ENCODE measurements around the gene AMFR. TPM values are rescaled to one million over a fixed set of nuclear protein-coding genes. Genes with fewer than 3 reads are reported as not detected.

The AMFR gene
- total RNA-seq, 1 donor from 2014 or later: 65.4 TPM

DNA sequence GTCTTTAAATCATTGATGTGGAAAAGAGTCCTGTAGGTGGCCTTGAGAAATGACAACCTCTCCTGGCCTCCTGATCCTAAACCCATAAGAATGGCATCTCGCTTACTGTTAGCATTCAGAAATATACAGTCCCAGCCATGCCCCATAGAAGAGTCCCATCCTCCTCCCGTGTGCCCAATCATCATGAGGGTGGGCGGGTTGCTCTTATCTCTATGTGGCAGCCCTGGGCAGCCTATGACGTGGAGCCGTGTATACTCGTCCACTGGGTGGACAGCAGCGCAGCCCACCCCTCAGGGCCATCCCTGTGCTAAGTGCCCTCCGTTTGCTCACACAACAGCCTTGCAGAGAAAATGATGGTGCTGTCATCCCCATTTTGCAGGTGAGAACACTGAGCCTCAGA is 105.3 kb downstream of the AMFR start:
- no peak for DNase-seq (ENCODE audit: extremely low spot score, unreplicated experiment)
- no peaks in the 10 kb centered on the region for H3K4me1 Mint-ChIP-seq (ENCODE audit: unreplicated experiment)
- no peak overlapping the region for H3K27ac Mint-ChIP-seq

GRCh38 chr16:56319376-56319775 is 106.0 kb downstream of the AMFR start:
- Mint-ChIP-seq H3K9me3 (no peaks in the 10 kb centered on the region), H3K4me1 (ENCODE audit: unreplicated experiment) (no peaks in the 10 kb centered on the region), H3K27ac (no peak overlapping the region), H3K27me3 (peaks cover 6% of the 10 kb centered on the region), H3K4me3 (no peak overlapping the region), H3K36me3 (no peaks in the 10 kb centered on the region)
- DNase-seq (ENCODE audit: extremely low spot score, unreplicated experiment): no peak
- TF ChIP-seq, protein P1, sequence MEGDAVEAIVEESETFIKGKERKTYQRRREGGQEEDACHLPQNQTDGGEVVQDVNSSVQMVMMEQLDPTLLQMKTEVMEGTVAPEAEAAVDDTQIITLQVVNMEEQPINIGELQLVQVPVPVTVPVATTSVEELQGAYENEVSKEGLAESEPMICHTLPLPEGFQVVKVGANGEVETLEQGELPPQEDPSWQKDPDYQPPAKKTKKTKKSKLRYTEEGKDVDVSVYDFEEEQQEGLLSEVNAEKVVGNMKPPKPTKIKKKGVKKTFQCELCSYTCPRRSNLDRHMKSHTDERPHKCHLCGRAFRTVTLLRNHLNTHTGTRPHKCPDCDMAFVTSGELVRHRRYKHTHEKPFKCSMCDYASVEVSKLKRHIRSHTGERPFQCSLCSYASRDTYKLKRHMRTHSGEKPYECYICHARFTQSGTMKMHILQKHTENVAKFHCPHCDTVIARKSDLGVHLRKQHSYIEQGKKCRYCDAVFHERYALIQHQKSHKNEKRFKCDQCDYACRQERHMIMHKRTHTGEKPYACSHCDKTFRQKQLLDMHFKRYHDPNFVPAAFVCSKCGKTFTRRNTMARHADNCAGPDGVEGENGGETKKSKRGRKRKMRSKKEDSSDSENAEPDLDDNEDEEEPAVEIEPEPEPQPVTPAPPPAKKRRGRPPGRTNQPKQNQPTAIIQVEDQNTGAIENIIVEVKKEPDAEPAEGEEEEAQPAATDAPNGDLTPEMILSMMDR (conservative IDR thresholded peaks at IDR 0.05): no peak

More for the DNA sequence above, 105.3 kb downstream of the AMFR start:
- no peaks in the 10 kb centered on the region for H3K36me3 Mint-ChIP-seq
- no peaks in the 10 kb centered on the region for H3K9me3 Mint-ChIP-seq
- H3K4me3 Mint-ChIP-seq: no peak overlapping the region
- TF ChIP-seq, protein P1 (conservative IDR thresholded peaks at IDR 0.05): no peak
- H3K27me3 Mint-ChIP-seq: peaks cover 6% of the 10 kb centered on the region

GRCh38 chr16:56318827-56319140 is 106.6 kb downstream of the AMFR start:
- no peak overlapping the region for H3K27ac Mint-ChIP-seq
- no peaks in the 10 kb centered on the region for H3K36me3 Mint-ChIP-seq
- H3K4me1 Mint-ChIP-seq (ENCODE audit: unreplicated experiment): no peaks in the 10 kb centered on the region
- no peaks in the 10 kb centered on the region for H3K9me3 Mint-ChIP-seq
- no peak for DNase-seq (ENCODE audit: extremely low spot score, unreplicated experiment)
- TF ChIP-seq, protein P1 (conservative IDR thresholded peaks at IDR 0.05): no peak
- no peak overlapping the region for H3K4me3 Mint-ChIP-seq
- peaks cover 6% of the 10 kb centered on the region for H3K27me3 Mint-ChIP-seq

DNA sequence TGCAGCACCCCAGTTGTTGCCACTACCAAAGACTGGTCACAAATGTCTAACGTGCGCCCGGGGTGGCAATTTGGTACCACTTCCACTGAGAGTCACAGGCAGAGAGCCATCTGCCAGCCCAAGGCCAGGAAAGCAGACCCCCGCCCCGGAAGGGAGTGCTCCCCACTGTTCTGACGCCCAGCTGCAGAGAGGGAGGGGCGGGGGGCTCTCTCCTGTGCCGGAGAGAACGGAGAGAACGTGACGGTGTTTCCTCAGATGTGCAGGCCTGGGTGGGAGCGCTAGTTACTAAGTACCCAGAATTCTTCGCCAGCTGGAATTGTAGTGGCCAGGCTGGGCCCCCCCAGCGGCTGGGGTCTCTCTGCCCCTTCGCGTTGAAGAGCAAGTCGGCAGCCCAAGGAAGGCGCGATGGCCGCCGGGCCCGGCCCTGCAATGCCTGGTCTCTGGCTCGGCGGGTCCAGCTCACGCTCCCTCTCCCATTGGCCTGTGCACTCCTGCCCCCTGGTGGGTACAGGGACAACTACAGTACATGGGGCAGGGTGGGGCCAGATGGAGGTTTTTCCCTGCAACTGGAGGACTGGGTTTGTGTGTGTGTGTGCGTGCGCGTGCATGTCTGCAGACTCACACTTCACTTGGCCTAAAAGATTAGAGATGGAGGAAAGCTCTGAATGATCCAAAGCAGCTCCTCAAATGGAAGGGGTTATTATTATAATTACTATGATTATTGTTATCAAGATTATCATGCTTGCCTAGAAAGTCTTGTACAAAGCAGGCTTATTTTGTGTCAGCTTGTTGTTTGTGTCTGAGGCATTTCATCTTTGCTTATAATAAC is 107.1 kb downstream of the AMFR start:
- TF ChIP-seq, protein P1 (conservative IDR thresholded peaks at IDR 0.05): peak; percentile 98
- no peaks in the 10 kb centered on the region for H3K9me3 Mint-ChIP-seq
- peak overlapping the region; percentile 72 for H3K4me3 Mint-ChIP-seq
- H3K4me1 Mint-ChIP-seq (ENCODE audit: unreplicated experiment): no peaks in the 10 kb centered on the region
- no peaks in the 10 kb centered on the region for H3K36me3 Mint-ChIP-seq
- DNase-seq (ENCODE audit: extremely low spot score, unreplicated experiment): peak; percentile 91
- H3K27me3 Mint-ChIP-seq: peaks cover 6% of the 10 kb centered on the region
- H3K27ac Mint-ChIP-seq: no peak overlapping the region

GRCh38 chr16:56316545-56316944 is 108.8 kb downstream of the AMFR start:
- Mint-ChIP-seq H3K4me3 (no peak overlapping the region), H3K4me1 (ENCODE audit: unreplicated experiment) (no peaks in the 10 kb centered on the region), H3K27ac (no peak overlapping the region), H3K27me3 (peaks cover 6% of the 10 kb centered on the region), H3K36me3 (no peaks in the 10 kb centered on the region), H3K9me3 (no peaks in the 10 kb centered on the region)
- TF ChIP-seq, protein P1 (conservative IDR thresholded peaks at IDR 0.05): no peak
- no peak for DNase-seq (ENCODE audit: extremely low spot score, unreplicated experiment)
